ENCODE measurements around the gene SLC34A1.

DNA sequence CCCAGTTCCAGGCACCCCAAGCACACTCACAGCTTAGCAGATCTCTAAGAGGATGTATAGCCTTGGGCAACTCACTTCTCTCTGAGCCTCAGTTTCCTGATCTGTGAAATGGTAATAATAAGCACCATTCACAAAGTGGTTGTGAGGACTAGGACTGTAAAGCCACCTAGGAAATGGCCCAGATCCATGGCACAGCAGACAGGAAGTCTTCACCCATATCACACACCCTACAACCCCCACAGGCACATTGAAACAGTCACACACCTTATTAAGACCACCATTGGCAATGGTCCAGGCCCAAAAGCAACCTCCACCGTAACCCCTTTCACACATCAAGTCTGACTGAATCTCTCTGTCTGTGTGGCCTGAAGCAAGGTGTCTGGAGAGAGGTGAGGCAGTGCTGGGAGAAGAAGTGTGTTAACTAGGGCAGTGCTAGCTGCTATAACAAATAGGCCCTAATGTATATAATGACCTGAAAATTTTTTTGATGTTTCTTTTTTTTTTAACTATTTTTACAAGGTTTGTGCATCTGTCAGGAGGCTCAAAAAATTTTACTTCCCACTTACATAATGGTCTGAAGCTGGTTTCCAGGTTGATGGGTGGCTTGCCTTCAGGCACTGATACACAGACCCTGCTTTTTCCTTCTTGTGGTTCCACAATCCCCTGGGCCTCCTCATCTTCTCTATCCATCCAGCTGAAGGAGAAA, 28.9 kb upstream of the SLC34A1 start:
- no peak for TF ChIP-seq POLR2A (IDR thresholded peaks at IDR 0.05; ENCODE audit: low read length)
- TF ChIP-seq GATA1 (IDR thresholded peaks at IDR 0.05; ENCODE audit: low read depth, low read length) = no peak
